Endothelial cell of umbilical vein (primary cell): Measurements from ENCODE around the gene SLC16A5. TPM values are rescaled to one million over a fixed set of nuclear protein-coding genes. Genes with fewer than 3 reads are reported as not detected.

Experiments
- BruUV-seq: library from RNA; stranded (reverse); fragments of 400-500 nt; replicated peaks from 2 replicates; lab custom pipeline; 2021; lab: Mats Ljungman, UMichigan
- CTCF ChIA-PET: fragments of 300-600, 350-600 bp; sonication (Branson Sonifier 250); formaldehyde crosslinking; loops from one replicate; lab custom pipeline; 2021; ENCODE audit warnings: antibody characterized with exemption, inconsistent platforms; lab: Charles Lee
- POLR2A ChIA-PET: fragments of 300-600, 350-600 bp; sonication (Branson Sonifier 250); formaldehyde crosslinking; loops from one replicate; lab custom pipeline; 2021; ENCODE audit warnings: antibody characterized with exemption, inconsistent platforms; lab: Charles Lee
- DNase-seq: peaks from one replicate; pipeline ENCODE4 v3.0.0-alpha.2; 2011; ENCODE audit warnings: low read depth, low spot score
- FAIRE-seq: peaks from 2 replicates; lab custom pipeline; 2011; peaks lifted over from hg19 to GRCh38; lab: Jason Lieb, UNC
- H2AFZ ChIP-seq: 2 replicates; pipeline ENCODE4 v1.6.0; 2012; ENCODE audit warnings: low read depth, low read length, control low read depth, inconsistent platforms
- H3K27ac ChIP-seq: 2 replicates; pipeline ENCODE4 v1.5.1; 2011; ENCODE audit warnings: low read depth, mild to moderate bottlenecking, control low read depth, low read length, moderate library complexity; ENCODE audit not compliant: insufficient read depth
- H3K27me3 ChIP-seq, 2 experiments: 2 replicates each; pipeline versions ENCODE4 v1.6.0 to v1.6.1; 2011; ENCODE audit warnings: low read length in 2 of 2, mixed read lengths in 1 of 2; ENCODE audit not compliant: control insufficient read depth in 2 of 2, insufficient read depth in 2 of 2
- H3K36me3 ChIP-seq, 2 experiments: 2 replicates in 1 of 2; 3 replicates in 1 of 2; pipeline ENCODE4 v1.5.1; 2011; ENCODE audit warnings: low read length in 2 of 2, mild to moderate bottlenecking in 1 of 2, moderate library complexity in 1 of 2; ENCODE audit not compliant: control insufficient read depth in 2 of 2, insufficient read depth in 2 of 2; ENCODE audit errors: extremely low read depth in 1 of 2
- H3K4me1 ChIP-seq: 3 replicates; pipeline ENCODE4 v1.5.1; 2011; ENCODE audit warnings: mild to moderate bottlenecking, low read length; ENCODE audit not compliant: control insufficient read depth, insufficient read depth; ENCODE audit errors: extremely low read depth
- H3K4me2 ChIP-seq: 2 replicates; pipeline ENCODE4 v1.6.1; 2011; ENCODE audit warnings: low read length, control low read depth, mixed read lengths; ENCODE audit not compliant: insufficient read depth
- H3K4me3 ChIP-seq, 3 experiments: fragments of 200-600 bp in 1 of 3; sonication (generic), shearing (Covaris generic) in 1 of 3; replicated peaks in 1 of 3; 2 replicates each; pipeline ENCODE4 v1.5.1; 2011 to 2016; ENCODE audit warnings: control low read depth in 3 of 3, low read length in 3 of 3, mild to moderate bottlenecking in 2 of 3, inconsistent platforms in 1 of 3, low read depth in 1 of 3, moderate library complexity in 1 of 3; ENCODE audit not compliant: insufficient read depth in 1 of 3
- H3K79me2 ChIP-seq: 2 replicates; pipeline ENCODE4 v1.6.0; 2012; ENCODE audit warnings: low read length, inconsistent platforms; ENCODE audit not compliant: control insufficient read depth, insufficient read depth
- H3K9ac ChIP-seq: replicated peaks from 2 replicates; pipeline ENCODE3; 2011; ENCODE audit warnings: low read length, control low read depth; ENCODE audit not compliant: insufficient read depth; ENCODE audit errors: extremely low read depth
- H3K9me1 ChIP-seq: replicated peaks from 3 replicates; pipeline ENCODE4 v1.6.0; 2011; ENCODE audit warnings: mild to moderate bottlenecking, low read length; ENCODE audit not compliant: control insufficient read depth, insufficient read depth; ENCODE audit errors: extremely low read depth
- H3K9me3 ChIP-seq: replicated peaks from 2 replicates; pipeline ENCODE4 v1.5.1; 2012; ENCODE audit warnings: low read length, inconsistent platforms; ENCODE audit not compliant: control insufficient read depth, insufficient read depth
- H4K20me1 ChIP-seq: replicated peaks from 2 replicates; pipeline ENCODE3; 2011; ENCODE audit warnings: mild to moderate bottlenecking, low read length; ENCODE audit not compliant: control insufficient read depth, insufficient read depth; ENCODE audit errors: extremely low read depth
- EZH2 ChIP-seq: IDR thresholded peaks from 2 replicates; pipeline ENCODE4 v1.6.1; 2012; ENCODE audit warnings: borderline replicate concordance, low read depth, mild to moderate bottlenecking, moderate library complexity, low read length, inconsistent platforms; ENCODE audit not compliant: severe bottlenecking
- FOS ChIP-seq: IDR thresholded peaks from 2 replicates; pipeline ENCODE4 v1.6.1; 2011; ENCODE audit warnings: mild to moderate bottlenecking, low read length, moderate library complexity, borderline replicate concordance; ENCODE audit not compliant: insufficient read depth
- GATA2 ChIP-seq: IDR thresholded peaks from 2 replicates; pipeline ENCODE4 v1.7.0; 2011; ENCODE audit warnings: low read depth, mild to moderate bottlenecking, moderate library complexity, mixed read lengths, low read length; ENCODE audit not compliant: insufficient read length, insufficient read depth
- JUN ChIP-seq: IDR thresholded peaks from 2 replicates; pipeline ENCODE4 v1.6.1; 2011; ENCODE audit warnings: borderline replicate concordance, low read depth; ENCODE audit not compliant: insufficient read length, insufficient read depth
- MYC ChIP-seq: IDR thresholded peaks from one replicate; pipeline ENCODE4 v1.6.1; 2011; ENCODE audit warnings: mild to moderate bottlenecking, low read depth, low read length
- POLR2A ChIP-seq: IDR thresholded peaks from 2 replicates; pipeline ENCODE4 v1.6.1; 2012; ENCODE audit warnings: low read depth, mild to moderate bottlenecking, control low read depth, low read length
- POLR2AphosphoS5 ChIP-seq: IDR thresholded peaks from 2 replicates; pipeline ENCODE4 v1.6.1; 2012; ENCODE audit warnings: low read depth, mild to moderate bottlenecking, control low read depth, low read length, moderate library complexity; ENCODE audit not compliant: insufficient read depth
- dilution Hi-C: fragments of 300-500 bp; cut with MboI; formaldehyde crosslinking; loops from one replicate; pipeline ENCODE4 v1.15.0; 2019; ENCODE audit warnings: low sequenced_read_pairs; ENCODE audit not compliant: extremely low pct_ligation_motif_present
- intact Hi-C: fragments of 100-400 bp; cut with micrococcal nuclease; formaldehyde crosslinking; loops from one replicate; pipeline ENCODE4 v1.10.0; 2022
- polyA plus RNA-seq, 4 experiments: library from polyadenylated mRNA; depleted of rRNA in 3 of 4; stranded (reverse) in 3 of 4; unstranded in 1 of 4; fragments of >200 nt; gene quantifications; 2 replicates each; pipeline versions ENCODE4 v1.2.1 to v1.2.3, GENCODE V29; 2011 to 2012; ENCODE audit warnings: missing spikeins in 1 of 4
- total RNA-seq: library from RNA; stranded (reverse); gene quantifications from 2 replicates; pipeline ENCODE4 v1.2.3, GENCODE V29; 2021
- TF ChIP-seq, protein P1 (sequence below): IDR thresholded peaks from 2 replicates; pipeline ENCODE4 v1.6.1; 2011; ENCODE audit not compliant: insufficient read depth, insufficient read length
- TF ChIP-seq, protein P2 (sequence below), 2 donors: IDR thresholded peaks; 1 replicate in 1 of 2; 2 replicates in 1 of 2; pipeline ENCODE4 v1.5.1; 2011; ENCODE audit warnings: low read length in 2 of 2, mild to moderate bottlenecking in 2 of 2, moderate library complexity in 2 of 2, control low read depth in 1 of 2, inconsistent platforms in 1 of 2, low read depth in 1 of 2; ENCODE audit not compliant: insufficient read depth in 1 of 2; ENCODE audit errors: extremely low read depth in 1 of 2

SLC16A5 gene
- total and polyA plus RNA-seq, 2 donors (not counting 3 experiments of a cell fraction or from before 2014, with no cell fraction given): 16.4 to 23.3 TPM

DNA sequence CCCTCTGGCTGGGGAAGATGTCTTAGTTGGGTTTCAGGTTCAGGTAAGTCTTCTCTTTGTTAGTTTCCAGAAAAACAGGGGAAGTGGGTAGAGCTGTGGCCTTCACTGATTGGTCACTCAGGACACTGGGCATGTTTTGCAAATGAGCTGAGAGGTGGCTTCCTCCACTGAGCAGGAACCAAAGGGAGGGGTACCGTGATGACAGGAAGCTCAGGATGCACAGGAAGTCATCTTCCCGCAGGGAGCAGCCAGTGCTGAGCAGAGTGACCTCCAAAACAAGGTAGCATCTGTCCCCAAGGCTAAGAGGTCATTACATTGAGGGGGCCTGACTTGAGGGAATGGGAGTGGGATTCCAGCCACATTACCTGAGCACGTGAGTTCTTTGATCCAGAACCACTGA lies 38.2 kb downstream of the SLC16A5 start:
- Histone ChIP-seq H4K20me1 (no peaks in the 10 kb centered on the region), H3K27me3 (no peaks in the 10 kb centered on the region), H3K4me3 (no peak overlapping the region), H2AFZ (no peak overlapping the region), H3K36me3 (peaks cover 2 to 10% of the 10 kb centered on the region in 2 experiments), H3K4me2 (no peak overlapping the region), H3K9me3 (no peaks in the 10 kb centered on the region), H3K27ac (no peak overlapping the region), H3K4me1 (peaks cover 23% of the 10 kb centered on the region), H3K9me1 (no peaks in the 10 kb centered on the region), H3K9ac (no peak overlapping the region), H3K79me2 (peaks cover 5% of the 10 kb centered on the region)
- CTCF ChIA-PET: interaction anchor here (1.5 to 6.0 kb wide), 2 partner anchors 10 to 46 kb away, joined by 3 to 88 read pairs; no protein-coding TSS in a partner anchor
- POLR2A ChIA-PET: interaction anchor here (0.5 kb wide), 1 partner anchor 143 kb away, joined by 3 read pairs; no protein-coding TSS in a partner anchor
- no peak for TF ChIP-seq POLR2A
- TF ChIP-seq EZH2: no peak
- TF ChIP-seq, protein P1, sequence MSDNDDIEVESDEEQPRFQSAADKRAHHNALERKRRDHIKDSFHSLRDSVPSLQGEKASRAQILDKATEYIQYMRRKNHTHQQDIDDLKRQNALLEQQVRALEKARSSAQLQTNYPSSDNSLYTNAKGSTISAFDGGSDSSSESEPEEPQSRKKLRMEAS: no peak
- TF ChIP-seq POLR2AphosphoS5: no peak
- TF ChIP-seq GATA2: no peak
- TF ChIP-seq MYC: no peak
- intact Hi-C loops: no loop called here
- FAIRE-seq (no peak), DNase-seq (no peak)
- BruUV-seq: no TSS peak
- dilution Hi-C loops: no loop called here

DNA sequence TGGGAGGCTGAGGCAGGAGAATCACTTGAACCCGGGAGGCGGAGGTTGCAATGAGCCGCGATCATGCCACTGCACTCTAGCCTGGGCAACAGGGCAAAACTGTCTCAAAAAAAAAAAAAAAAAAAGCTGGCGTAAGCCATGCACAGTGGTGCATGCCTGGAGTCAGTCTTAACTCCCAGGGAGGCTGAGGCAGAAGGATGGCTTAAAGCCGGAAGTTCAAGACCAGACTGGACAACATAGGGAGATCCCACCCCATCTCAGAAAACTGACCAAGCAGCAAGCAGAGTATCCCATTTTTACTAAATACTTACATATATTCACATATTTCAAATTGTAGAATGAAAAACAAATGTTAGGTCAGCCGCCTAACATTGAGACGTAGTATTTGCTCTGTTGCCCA lies 39.2 kb downstream of the SLC16A5 start:
- POLR2A ChIA-PET: no interaction called here
- intact Hi-C loops: no loop called here
- H3K36me3 ChIP-seq: peaks cover 2 to 8% of the 10 kb centered on the region in 2 experiments

More for the DNA sequence above, 39.2 kb downstream of the SLC16A5 start:
- Histone ChIP-seq H4K20me1 (no peaks in the 10 kb centered on the region), H3K4me3 (no peak overlapping the region), H3K4me1 (peaks cover 26% of the 10 kb centered on the region), H3K27ac (no peak overlapping the region), H3K9me1 (no peaks in the 10 kb centered on the region), H3K9me3 (no peaks in the 10 kb centered on the region), H2AFZ (no peak overlapping the region), H3K4me2 (no peak overlapping the region), H3K79me2 (peaks cover 5% of the 10 kb centered on the region), H3K27me3 (no peaks in the 10 kb centered on the region), H3K9ac (no peak overlapping the region)
- CTCF ChIA-PET: interaction anchor here (0.6 to 6.0 kb wide), 3 partner anchors 11 to 45 kb away, joined by 3 to 88 read pairs (median 3); no protein-coding TSS in a partner anchor
- TF ChIP-seq POLR2A: no peak
- TF ChIP-seq, protein P1: no peak
- no peak for TF ChIP-seq FOS
- no peak for TF ChIP-seq POLR2AphosphoS5
- TF ChIP-seq, protein P2, sequence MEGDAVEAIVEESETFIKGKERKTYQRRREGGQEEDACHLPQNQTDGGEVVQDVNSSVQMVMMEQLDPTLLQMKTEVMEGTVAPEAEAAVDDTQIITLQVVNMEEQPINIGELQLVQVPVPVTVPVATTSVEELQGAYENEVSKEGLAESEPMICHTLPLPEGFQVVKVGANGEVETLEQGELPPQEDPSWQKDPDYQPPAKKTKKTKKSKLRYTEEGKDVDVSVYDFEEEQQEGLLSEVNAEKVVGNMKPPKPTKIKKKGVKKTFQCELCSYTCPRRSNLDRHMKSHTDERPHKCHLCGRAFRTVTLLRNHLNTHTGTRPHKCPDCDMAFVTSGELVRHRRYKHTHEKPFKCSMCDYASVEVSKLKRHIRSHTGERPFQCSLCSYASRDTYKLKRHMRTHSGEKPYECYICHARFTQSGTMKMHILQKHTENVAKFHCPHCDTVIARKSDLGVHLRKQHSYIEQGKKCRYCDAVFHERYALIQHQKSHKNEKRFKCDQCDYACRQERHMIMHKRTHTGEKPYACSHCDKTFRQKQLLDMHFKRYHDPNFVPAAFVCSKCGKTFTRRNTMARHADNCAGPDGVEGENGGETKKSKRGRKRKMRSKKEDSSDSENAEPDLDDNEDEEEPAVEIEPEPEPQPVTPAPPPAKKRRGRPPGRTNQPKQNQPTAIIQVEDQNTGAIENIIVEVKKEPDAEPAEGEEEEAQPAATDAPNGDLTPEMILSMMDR (IDR thresholded peaks at IDR 0.05; ENCODE audit: extremely low read depth in 1 of 2, insufficient read depth in 1 of 2, low read depth in 1 of 2, low read length in 2 of 2): no peak
- no peak for TF ChIP-seq MYC
- no peak for TF ChIP-seq GATA2
- no peak for TF ChIP-seq JUN
- no peak for TF ChIP-seq EZH2
- DNase-seq (no peak), FAIRE-seq (no peak)
- no TSS peak for BruUV-seq
- dilution Hi-C loops: no loop called here
